K562 (cell line): ENCODE data around the gene PDCD1. TPM values are rescaled to one million over a fixed set of nuclear protein-coding genes. Genes with fewer than 3 reads are reported as not detected.
A peak's percentile ranks its signal among the peaks of the same experiment; 100 is the strongest.

Experiments used
- CBX2 ChIP-seq: fragments of 200-600 bp; sonication (generic); IDR thresholded peaks from one replicate; pipeline ENCODE4 v1.6.1; 2012; ENCODE audit warnings: mild to moderate bottlenecking, low read length, inconsistent platforms; ENCODE audit not compliant: insufficient read depth, poor library complexity, severe bottlenecking
- CHD1 ChIP-seq: fragments of 200-600 bp; sonication (generic); IDR thresholded peaks from one replicate; pipeline ENCODE4 v1.6.1; 2012; ENCODE audit warnings: mild to moderate bottlenecking, moderate library complexity, low read length, inconsistent platforms
- DDX20 ChIP-seq: fragments of 450-650 bp; IDR thresholded peaks from 2 replicates; pipeline ENCODE4 v1.6.1; 2016; ENCODE audit warnings: missing genetic modification characterization, low read depth, mild to moderate bottlenecking, missing compliant biosample characterization, moderate library complexity
- ILF3 ChIP-seq: fragments of 450-650 bp; IDR thresholded peaks from 2 replicates; pipeline ENCODE4 v1.6.1; 2018; ENCODE audit warnings: antibody characterized with exemption, mild to moderate bottlenecking, moderate library complexity, borderline replicate concordance
- KAT7 ChIP-seq: sonication (generic); formaldehyde crosslinking; IDR thresholded peaks from 2 replicates; pipeline ENCODE4 v1.8.0; 2022; ENCODE audit warnings: missing genetic modification reagents, mild to moderate bottlenecking, borderline replicate concordance
- KAT8 ChIP-seq: fragments of 450-650 bp; IDR thresholded peaks from 2 replicates; pipeline ENCODE4 v1.6.1; 2016; ENCODE audit warnings: low read depth, mild to moderate bottlenecking
- PHF8 ChIP-seq: fragments of 200-600 bp; sonication (generic); IDR thresholded peaks from 2 replicates; pipeline ENCODE4 v1.6.1; 2012; ENCODE audit warnings: mixed run types, mild to moderate bottlenecking, inconsistent platforms, low read length, moderate library complexity, borderline replicate concordance
- POLR2A ChIP-seq: fragments of 450-650 bp; conservative IDR thresholded peaks from 2 replicates; pipeline ENCODE4 v1.6.1; 2016
- POLR2G ChIP-seq: fragments of 200-400 bp; formaldehyde crosslinking; IDR thresholded peaks from 2 replicates; pipeline ENCODE4 v1.6.1; 2017; ENCODE audit warnings: low read depth, mild to moderate bottlenecking, antibody characterized with exemption, low read length, moderate library complexity
- RBFOX2 ChIP-seq: fragments of 200-400 bp; formaldehyde crosslinking; IDR thresholded peaks from 2 replicates; pipeline ENCODE4 v1.6.1; 2017; ENCODE audit warnings: low read depth, mild to moderate bottlenecking, low read length, moderate library complexity
- TBL1XR1 ChIP-seq, 2 experiments: IDR thresholded peaks; 2 replicates each; pipeline ENCODE4 v1.6.1; 2012; ENCODE audit warnings: improper control_type of control experiment in 2 of 2, low read length in 2 of 2, mild to moderate bottlenecking in 1 of 2
- ZBTB7A ChIP-seq: IDR thresholded peaks from 2 replicates; pipeline ENCODE4 v1.6.1; 2011; ENCODE audit warnings: low read depth, mild to moderate bottlenecking, low read length, moderate library complexity, borderline replicate concordance; ENCODE audit not compliant: control insufficient read depth
- ZNF75A ChIP-seq: fragments of 450-650 bp; formaldehyde crosslinking; IDR thresholded peaks from 2 replicates; pipeline ENCODE4 v1.4.0; 2020; ENCODE audit warnings: mild to moderate bottlenecking
- polyA plus RNA-seq, 8 experiments: library from polyadenylated mRNA; depleted of rRNA in 4 of 8; stranded (reverse) in 5 of 8; unstranded in 3 of 8; fragments of >200 nt; fragmentation: Nextera tagmentation in 2 of 8; fragmentation: Illumina TruSeq in 1 of 8; extraction: Ambion mirVana in 2 of 8; extraction: Trizol in 1 of 8; gene quantifications; 2 replicates each; pipeline versions ENCODE4 v1.2.1 to v1.2.3, GENCODE V29; 2011 to 2014; ENCODE audit warnings: inconsistent platforms in 1 of 8, missing spikeins in 1 of 8
- total RNA-seq, 7 experiments: library from RNA; depleted of rRNA in 6 of 7; stranded (reverse); fragments of >200 nt in 6 of 7; fragmentation: Illumina TruSeq in 2 of 7; extraction: Trizol in 2 of 7; gene quantifications; 2 replicates each; pipeline versions ENCODE4 v1.2.1 to v1.2.3, GENCODE V29; 2011 to 2021; ENCODE audit warnings: low replicate concordance in 1 of 7
- TF ChIP-seq, protein P1 (sequence below): sonication (generic); formaldehyde crosslinking; IDR thresholded peaks from 2 replicates; pipeline ENCODE4 v1.8.0; 2022; ENCODE audit warnings: mild to moderate bottlenecking, missing genetic modification reagents
- TF ChIP-seq, protein P2 (sequence below): fragments of 450-650 bp; IDR thresholded peaks from 2 replicates; pipeline ENCODE4 v1.6.1; 2017; ENCODE audit warnings: antibody characterized with exemption, mild to moderate bottlenecking
- TF ChIP-seq, protein P3 (sequence below): sonication (generic); formaldehyde crosslinking; IDR thresholded peaks from 2 replicates; pipeline ENCODE4 v1.8.0; 2022; ENCODE audit warnings: missing genetic modification reagents, mild to moderate bottlenecking, moderate library complexity, borderline replicate concordance

Gene PDCD1
- total and polyA plus RNA-seq, 9 of the 15 experiments (the other 6 are each of a cell fraction or from before 2014, with no cell fraction given) = 0.15 to 2.5 (median 1.0) TPM; not detected in 2

DNA sequence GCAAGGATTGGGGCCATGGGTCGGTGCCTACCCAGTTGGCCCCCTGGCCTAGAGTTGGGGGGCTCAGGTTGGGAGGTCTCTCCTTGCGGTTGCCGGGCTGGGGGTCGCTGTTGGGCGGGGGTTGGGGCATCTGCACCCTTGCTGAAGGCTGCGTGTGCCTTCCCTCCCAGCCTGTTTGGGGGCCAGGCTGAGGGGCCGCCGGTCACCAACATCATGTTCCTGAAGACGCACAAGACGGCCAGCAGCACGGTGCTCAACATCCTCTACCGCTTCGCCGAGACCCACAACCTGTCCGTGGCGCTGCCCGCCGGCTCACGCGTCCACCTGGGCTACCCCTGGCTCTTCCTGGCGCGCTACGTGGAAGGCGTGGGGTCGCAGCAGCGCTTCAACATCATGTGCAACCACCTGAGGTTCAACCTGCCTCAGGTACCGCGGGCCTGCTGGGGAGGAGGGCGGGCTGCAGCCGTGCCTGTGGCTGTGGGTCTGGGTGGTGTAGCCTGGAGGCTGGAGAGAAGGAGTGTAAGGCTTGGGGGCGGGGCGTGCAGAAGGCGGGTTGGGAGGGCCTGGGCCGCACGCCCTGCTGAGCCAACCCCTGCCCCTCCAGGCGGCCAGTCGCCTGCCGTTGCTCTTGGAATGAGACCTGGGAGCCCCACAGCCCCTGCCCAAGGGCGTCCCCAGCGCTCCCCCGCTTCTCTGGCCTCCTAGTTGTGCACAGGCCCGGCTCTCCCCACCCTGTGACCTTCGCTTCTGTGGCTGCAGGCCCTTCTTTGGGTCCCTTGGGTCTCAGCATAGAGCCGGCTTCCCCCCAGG is 56.9 kb downstream of the PDCD1 start (continued):
- peak; percentile 66 for TF ChIP-seq POLR2G
- TF ChIP-seq ZNF75A (CRISPR knock-in tag) = no peak
- TF ChIP-seq, protein P1, sequence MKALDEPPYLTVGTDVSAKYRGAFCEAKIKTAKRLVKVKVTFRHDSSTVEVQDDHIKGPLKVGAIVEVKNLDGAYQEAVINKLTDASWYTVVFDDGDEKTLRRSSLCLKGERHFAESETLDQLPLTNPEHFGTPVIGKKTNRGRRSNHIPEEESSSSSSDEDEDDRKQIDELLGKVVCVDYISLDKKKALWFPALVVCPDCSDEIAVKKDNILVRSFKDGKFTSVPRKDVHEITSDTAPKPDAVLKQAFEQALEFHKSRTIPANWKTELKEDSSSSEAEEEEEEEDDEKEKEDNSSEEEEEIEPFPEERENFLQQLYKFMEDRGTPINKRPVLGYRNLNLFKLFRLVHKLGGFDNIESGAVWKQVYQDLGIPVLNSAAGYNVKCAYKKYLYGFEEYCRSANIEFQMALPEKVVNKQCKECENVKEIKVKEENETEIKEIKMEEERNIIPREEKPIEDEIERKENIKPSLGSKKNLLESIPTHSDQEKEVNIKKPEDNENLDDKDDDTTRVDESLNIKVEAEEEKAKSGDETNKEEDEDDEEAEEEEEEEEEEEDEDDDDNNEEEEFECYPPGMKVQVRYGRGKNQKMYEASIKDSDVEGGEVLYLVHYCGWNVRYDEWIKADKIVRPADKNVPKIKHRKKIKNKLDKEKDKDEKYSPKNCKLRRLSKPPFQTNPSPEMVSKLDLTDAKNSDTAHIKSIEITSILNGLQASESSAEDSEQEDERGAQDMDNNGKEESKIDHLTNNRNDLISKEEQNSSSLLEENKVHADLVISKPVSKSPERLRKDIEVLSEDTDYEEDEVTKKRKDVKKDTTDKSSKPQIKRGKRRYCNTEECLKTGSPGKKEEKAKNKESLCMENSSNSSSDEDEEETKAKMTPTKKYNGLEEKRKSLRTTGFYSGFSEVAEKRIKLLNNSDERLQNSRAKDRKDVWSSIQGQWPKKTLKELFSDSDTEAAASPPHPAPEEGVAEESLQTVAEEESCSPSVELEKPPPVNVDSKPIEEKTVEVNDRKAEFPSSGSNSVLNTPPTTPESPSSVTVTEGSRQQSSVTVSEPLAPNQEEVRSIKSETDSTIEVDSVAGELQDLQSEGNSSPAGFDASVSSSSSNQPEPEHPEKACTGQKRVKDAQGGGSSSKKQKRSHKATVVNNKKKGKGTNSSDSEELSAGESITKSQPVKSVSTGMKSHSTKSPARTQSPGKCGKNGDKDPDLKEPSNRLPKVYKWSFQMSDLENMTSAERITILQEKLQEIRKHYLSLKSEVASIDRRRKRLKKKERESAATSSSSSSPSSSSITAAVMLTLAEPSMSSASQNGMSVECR (CRISPR knock-in tag) = no peak
- peak; percentile 52; the same call in 1 of the 2 replicates for TF ChIP-seq ZBTB7A
- TF ChIP-seq KAT8 = no peak
- TF ChIP-seq CHD1 = no peak
- TF ChIP-seq KAT7 (CRISPR knock-in tag) = 0 out of 2 replicates have a peak, but pooled peaks have one; percentile 52
- TF ChIP-seq RBFOX2 = peak; percentile 68
- no peak for TF ChIP-seq ILF3
- TF ChIP-seq, protein P2, sequence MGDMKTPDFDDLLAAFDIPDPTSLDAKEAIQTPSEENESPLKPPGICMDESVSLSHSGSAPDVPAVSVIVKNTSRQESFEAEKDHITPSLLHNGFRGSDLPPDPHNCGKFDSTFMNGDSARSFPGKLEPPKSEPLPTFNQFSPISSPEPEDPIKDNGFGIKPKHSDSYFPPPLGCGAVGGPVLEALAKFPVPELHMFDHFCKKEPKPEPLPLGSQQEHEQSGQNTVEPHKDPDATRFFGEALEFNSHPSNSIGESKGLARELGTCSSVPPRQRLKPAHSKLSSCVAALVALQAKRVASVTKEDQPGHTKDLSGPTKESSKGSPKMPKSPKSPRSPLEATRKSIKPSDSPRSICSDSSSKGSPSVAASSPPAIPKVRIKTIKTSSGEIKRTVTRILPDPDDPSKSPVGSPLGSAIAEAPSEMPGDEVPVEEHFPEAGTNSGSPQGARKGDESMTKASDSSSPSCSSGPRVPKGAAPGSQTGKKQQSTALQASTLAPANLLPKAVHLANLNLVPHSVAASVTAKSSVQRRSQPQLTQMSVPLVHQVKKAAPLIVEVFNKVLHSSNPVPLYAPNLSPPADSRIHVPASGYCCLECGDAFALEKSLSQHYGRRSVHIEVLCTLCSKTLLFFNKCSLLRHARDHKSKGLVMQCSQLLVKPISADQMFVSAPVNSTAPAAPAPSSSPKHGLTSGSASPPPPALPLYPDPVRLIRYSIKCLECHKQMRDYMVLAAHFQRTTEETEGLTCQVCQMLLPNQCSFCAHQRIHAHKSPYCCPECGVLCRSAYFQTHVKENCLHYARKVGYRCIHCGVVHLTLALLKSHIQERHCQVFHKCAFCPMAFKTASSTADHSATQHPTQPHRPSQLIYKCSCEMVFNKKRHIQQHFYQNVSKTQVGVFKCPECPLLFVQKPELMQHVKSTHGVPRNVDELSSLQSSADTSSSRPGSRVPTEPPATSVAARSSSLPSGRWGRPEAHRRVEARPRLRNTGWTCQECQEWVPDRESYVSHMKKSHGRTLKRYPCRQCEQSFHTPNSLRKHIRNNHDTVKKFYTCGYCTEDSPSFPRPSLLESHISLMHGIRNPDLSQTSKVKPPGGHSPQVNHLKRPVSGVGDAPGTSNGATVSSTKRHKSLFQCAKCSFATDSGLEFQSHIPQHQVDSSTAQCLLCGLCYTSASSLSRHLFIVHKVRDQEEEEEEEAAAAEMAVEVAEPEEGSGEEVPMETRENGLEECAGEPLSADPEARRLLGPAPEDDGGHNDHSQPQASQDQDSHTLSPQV = 0 out of 2 replicates have a peak, but pooled peaks have one; percentile 38
- TF ChIP-seq, protein P3, sequence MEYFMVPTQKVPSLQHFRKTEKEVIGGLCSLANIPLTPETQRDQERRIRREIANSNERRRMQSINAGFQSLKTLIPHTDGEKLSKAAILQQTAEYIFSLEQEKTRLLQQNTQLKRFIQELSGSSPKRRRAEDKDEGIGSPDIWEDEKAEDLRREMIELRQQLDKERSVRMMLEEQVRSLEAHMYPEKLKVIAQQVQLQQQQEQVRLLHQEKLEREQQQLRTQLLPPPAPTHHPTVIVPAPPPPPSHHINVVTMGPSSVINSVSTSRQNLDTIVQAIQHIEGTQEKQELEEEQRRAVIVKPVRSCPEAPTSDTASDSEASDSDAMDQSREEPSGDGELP (CRISPR knock-in tag) = peak; percentile 16; the same call in 1 of the 2 replicates
- no peak for TF ChIP-seq CBX2
- 0 out of 2 replicates have a peak, but pooled peaks have one; percentile 35 for TF ChIP-seq POLR2A
- TF ChIP-seq DDX20 = no peak
- peak; percentile 37; the same call in 1 of the 2 replicates for TF ChIP-seq PHF8
- no peak for TF ChIP-seq TBL1XR1 (IDR thresholded peaks at IDR 0.05; ENCODE audit: low read length in 2 of 2)
